Endodermal cell (in vitro differentiated cells): Measurements from ENCODE around the gene LMCD1. TPM values are rescaled to one million over a fixed set of nuclear protein-coding genes. Genes with fewer than 3 reads are reported as not detected.

Source experiments
- DNase-seq: peaks from one replicate; pipeline ENCODE4 v3.0.0-alpha.2; 2017
- H3K27ac ChIP-seq: 2 replicates; pipeline ENCODE4 v1.5.1; 2013; ENCODE audit warnings: mild to moderate bottlenecking, low read depth, low read length, moderate library complexity
- H3K27me3 ChIP-seq: 2 replicates; pipeline ENCODE4 v1.6.1; 2013; ENCODE audit warnings: mild to moderate bottlenecking, low read length, moderate library complexity; ENCODE audit not compliant: insufficient read depth, control insufficient read depth, poor library complexity, severe bottlenecking
- H3K36me3 ChIP-seq: 2 replicates; pipeline ENCODE4 v1.7.0; 2013; ENCODE audit warnings: mild to moderate bottlenecking, low read length, moderate library complexity; ENCODE audit not compliant: control insufficient read depth, insufficient read depth
- H3K4me1 ChIP-seq: one replicate; pipeline ENCODE4 v1.7.0; 2013; ENCODE audit warnings: low read length; ENCODE audit not compliant: control insufficient read depth, insufficient read depth
- H3K4me3 ChIP-seq: 2 replicates; pipeline ENCODE4 v1.5.1; 2013; ENCODE audit warnings: mild to moderate bottlenecking, low read length, moderate library complexity
- H3K9ac ChIP-seq: 2 replicates; pipeline ENCODE4 v1.6.1; 2013; ENCODE audit warnings: mild to moderate bottlenecking, low read length, moderate library complexity; ENCODE audit not compliant: poor library complexity, severe bottlenecking; ENCODE audit errors: extremely low read depth
- H3K9me3 ChIP-seq: 2 replicates; pipeline ENCODE4 v1.6.1; 2013; ENCODE audit warnings: mild to moderate bottlenecking, low read length, moderate library complexity; ENCODE audit not compliant: control insufficient read depth
- H3K27ac Mint-ChIP-seq: 2 replicates; pipeline ENCODE4 v1.8.0; 2020; ENCODE audit warnings: mixed read lengths
- H3K27me3 Mint-ChIP-seq: 2 replicates; pipeline ENCODE4 v1.8.0; 2021; ENCODE audit warnings: mild to moderate bottlenecking, mixed read lengths; ENCODE audit not compliant: insufficient read depth
- H3K36me3 Mint-ChIP-seq: 2 replicates; pipeline ENCODE4 v1.8.0; 2020; ENCODE audit warnings: low read depth, mixed read lengths
- H3K4me1 Mint-ChIP-seq: 2 replicates; pipeline ENCODE4 v1.8.0; 2020; ENCODE audit warnings: mixed read lengths
- H3K4me3 Mint-ChIP-seq: 2 replicates; pipeline ENCODE4 v1.8.0; 2020; ENCODE audit warnings: mild to moderate bottlenecking, moderate library complexity, mixed read lengths
- H3K9me3 Mint-ChIP-seq: 2 replicates; pipeline ENCODE4 v1.8.0; 2020; ENCODE audit warnings: mild to moderate bottlenecking, mixed read lengths
- WGBS, 2 experiments: methylation state at CpG; one replicate each; pipeline versions ENCODE4 v1.1.5 to v1.1.7; 2013; ENCODE audit warnings: missing lambda C conversion rate in 2 of 2, mixed read lengths in 1 of 2; ENCODE audit not compliant: insufficient coverage in 1 of 2, insufficient read length in 1 of 2; 5-methylcytosine and 5-hydroxymethylcytosine counted together
- total RNA-seq, 2 donors: library from RNA; stranded (reverse); fragmentation: NEBNext Ultra II Directional in 1 of 2; extraction: Animal tissue kit (Norgen Biotek cat#: 25700) in 1 of 2; gene quantifications; 2 replicates in 1 of 2; 3 replicates in 1 of 2; pipeline ENCODE4 v1.2.1, GENCODE V29; 2021
- TF ChIP-seq, protein P1 (sequence below): fragments of 200-600 bp; sonication (generic); conservative IDR thresholded peaks from 2 replicates; pipeline ENCODE4 v1.5.0; 2021; ENCODE audit warnings: antibody characterized with exemption, mild to moderate bottlenecking

LMCD1 gene
- total RNA-seq, 2 donors from 2014 or later = 20.7 to 35.7 TPM

GRCh38 chr3:8506571-8507061 lies 5.0 kb downstream of the LMCD1 start:
- DNase-seq = no peak
- H3K4me3 Mint-ChIP-seq = no peak overlapping the region
- TF ChIP-seq, protein P1, sequence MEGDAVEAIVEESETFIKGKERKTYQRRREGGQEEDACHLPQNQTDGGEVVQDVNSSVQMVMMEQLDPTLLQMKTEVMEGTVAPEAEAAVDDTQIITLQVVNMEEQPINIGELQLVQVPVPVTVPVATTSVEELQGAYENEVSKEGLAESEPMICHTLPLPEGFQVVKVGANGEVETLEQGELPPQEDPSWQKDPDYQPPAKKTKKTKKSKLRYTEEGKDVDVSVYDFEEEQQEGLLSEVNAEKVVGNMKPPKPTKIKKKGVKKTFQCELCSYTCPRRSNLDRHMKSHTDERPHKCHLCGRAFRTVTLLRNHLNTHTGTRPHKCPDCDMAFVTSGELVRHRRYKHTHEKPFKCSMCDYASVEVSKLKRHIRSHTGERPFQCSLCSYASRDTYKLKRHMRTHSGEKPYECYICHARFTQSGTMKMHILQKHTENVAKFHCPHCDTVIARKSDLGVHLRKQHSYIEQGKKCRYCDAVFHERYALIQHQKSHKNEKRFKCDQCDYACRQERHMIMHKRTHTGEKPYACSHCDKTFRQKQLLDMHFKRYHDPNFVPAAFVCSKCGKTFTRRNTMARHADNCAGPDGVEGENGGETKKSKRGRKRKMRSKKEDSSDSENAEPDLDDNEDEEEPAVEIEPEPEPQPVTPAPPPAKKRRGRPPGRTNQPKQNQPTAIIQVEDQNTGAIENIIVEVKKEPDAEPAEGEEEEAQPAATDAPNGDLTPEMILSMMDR = no peak
- Histone ChIP-seq H3K4me3 (peak overlapping the region; percentile 77), H3K9ac (no peak overlapping the region), H3K9me3 (no peaks in the 10 kb centered on the region), H3K27ac (no peak overlapping the region), H3K36me3 (peaks cover 76% of the 10 kb centered on the region), H3K4me1 (peaks cover 44% of the 10 kb centered on the region), H3K27me3 (no peaks in the 10 kb centered on the region)
- 87 to 100% methylated on average over 4 to 6 of the region's 6 CpGs for WGBS, 2 experiments
- peaks cover 15% of the 10 kb centered on the region for H3K36me3 Mint-ChIP-seq
- H3K27me3 Mint-ChIP-seq = no peaks in the 10 kb centered on the region
- H3K27ac Mint-ChIP-seq = no peak overlapping the region
- no peaks in the 10 kb centered on the region for H3K9me3 Mint-ChIP-seq
- peaks cover 50% of the 10 kb centered on the region for H3K4me1 Mint-ChIP-seq

GRCh38 chr3:8507496-8507895 lies 5.9 kb downstream of the LMCD1 start:
- Mint-ChIP-seq H3K27ac (no peak overlapping the region), H3K27me3 (no peaks in the 10 kb centered on the region), H3K9me3 (no peaks in the 10 kb centered on the region), H3K4me3 (no peak overlapping the region), H3K4me1 (peaks cover 49% of the 10 kb centered on the region), H3K36me3 (peaks cover 18% of the 10 kb centered on the region)
- H3K27ac ChIP-seq = no peak overlapping the region
- peaks cover 85% of the 10 kb centered on the region for H3K36me3 ChIP-seq
- no peaks in the 10 kb centered on the region for H3K27me3 ChIP-seq
- H3K4me1 ChIP-seq = peaks cover 42% of the 10 kb centered on the region
- H3K9ac ChIP-seq = no peak overlapping the region
- no peaks in the 10 kb centered on the region for H3K9me3 ChIP-seq
- TF ChIP-seq, protein P1 = no peak
- 75 to 80% methylated on average over 1 to 3 of the region's 3 CpGs for WGBS, 2 experiments
- H3K4me3 ChIP-seq = peak overlapping the region; percentile 77
- DNase-seq = no peak

DNA sequence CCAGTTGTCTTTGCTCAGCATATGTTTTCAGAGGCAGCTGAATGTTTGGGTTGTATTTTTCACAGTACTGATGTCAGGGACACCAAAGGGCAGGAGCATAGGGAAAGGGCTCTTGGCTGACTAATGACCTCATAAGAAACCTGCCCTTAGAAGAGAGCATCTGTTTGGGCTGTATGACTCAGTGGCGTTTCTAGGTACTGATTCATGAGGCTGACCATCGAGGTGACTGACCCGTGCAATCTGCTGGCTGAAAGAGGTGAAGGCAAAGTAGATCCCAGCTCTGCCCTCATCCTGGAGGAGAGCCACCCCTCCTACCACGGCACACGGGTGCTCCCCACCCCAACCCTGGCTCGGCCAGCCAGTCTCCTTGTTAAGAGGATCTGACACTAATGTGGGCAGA lies 8.3 kb downstream of the LMCD1 start:
- 93 to 95% methylated on average over 3 to 6 of the region's 6 CpGs for WGBS, 2 experiments
- Histone ChIP-seq H3K27ac (no peak overlapping the region), H3K4me3 (no peak overlapping the region), H3K4me1 (peaks cover 30% of the 10 kb centered on the region), H3K36me3 (peaks cover 100% of the 10 kb centered on the region), H3K27me3 (no peaks in the 10 kb centered on the region), H3K9ac (no peak overlapping the region), H3K9me3 (no peaks in the 10 kb centered on the region)
- no peaks in the 10 kb centered on the region for H3K9me3 Mint-ChIP-seq
- TF ChIP-seq, protein P1 = no peak
- peaks cover 24% of the 10 kb centered on the region for H3K4me1 Mint-ChIP-seq
- no peak overlapping the region for H3K27ac Mint-ChIP-seq
- H3K36me3 Mint-ChIP-seq = peaks cover 35% of the 10 kb centered on the region
- no peaks in the 10 kb centered on the region for H3K27me3 Mint-ChIP-seq
- peak; percentile 21 for DNase-seq
- H3K4me3 Mint-ChIP-seq = no peak overlapping the region
